NCI-H526 treated with DMSO at 0.1 percent for 48 hours (cell line): ENCODE measurements around the gene PTPN21.

ENCODE experiments used
- DNase-seq: peaks from one replicate; lab custom pipeline; 2025; lab: John Stamatoyannopoulos, UW

The PTPN21 gene

DNA sequence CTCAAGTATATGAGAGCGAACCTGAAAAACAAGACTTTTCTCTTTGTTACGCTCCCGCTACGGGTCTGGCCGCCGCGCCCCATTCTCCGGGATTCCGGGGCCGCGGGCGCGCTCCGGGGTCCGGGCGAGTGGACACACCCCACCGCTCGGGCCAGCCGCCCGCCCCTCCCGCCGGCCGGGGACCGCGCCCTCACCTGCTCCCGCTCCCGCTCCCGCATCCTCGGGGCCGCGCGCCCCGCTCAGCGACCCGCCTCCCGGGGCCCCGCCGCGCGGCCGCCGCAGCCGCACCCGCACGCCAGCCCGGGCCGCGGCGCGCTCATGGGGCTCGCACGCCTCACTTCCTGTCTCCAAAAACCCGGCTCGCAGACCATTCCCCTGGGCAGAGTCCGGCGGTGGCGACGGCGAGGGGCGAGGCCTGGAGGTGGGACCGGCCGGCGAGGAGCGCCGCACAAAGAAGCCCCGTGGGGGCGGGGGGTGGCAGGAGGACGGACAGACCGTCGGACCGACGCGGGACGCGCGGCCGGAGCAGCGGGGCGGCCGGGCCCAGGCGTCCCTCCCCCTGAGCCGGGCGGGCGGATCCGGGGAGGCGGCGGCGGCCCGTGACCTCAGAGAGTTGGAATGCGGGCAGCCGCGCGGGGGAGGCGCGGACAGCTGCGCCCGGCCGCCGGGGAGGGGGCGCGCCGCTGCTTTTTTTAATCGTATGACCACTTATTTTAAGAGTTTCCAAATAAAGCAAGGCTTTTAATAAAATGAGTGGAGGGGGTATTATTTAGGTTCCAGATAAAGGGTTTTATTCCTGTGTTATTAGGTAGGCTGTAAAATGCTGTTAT is at the start of gene PTPN21:
Gene PTPN21 (minus strand): TSS at position 551 of the 830 bp plus-strand sequence. CDS start 4,590 bp downstream, outside the sequence.
- DNase-seq, result peak; percentile 3

DNA sequence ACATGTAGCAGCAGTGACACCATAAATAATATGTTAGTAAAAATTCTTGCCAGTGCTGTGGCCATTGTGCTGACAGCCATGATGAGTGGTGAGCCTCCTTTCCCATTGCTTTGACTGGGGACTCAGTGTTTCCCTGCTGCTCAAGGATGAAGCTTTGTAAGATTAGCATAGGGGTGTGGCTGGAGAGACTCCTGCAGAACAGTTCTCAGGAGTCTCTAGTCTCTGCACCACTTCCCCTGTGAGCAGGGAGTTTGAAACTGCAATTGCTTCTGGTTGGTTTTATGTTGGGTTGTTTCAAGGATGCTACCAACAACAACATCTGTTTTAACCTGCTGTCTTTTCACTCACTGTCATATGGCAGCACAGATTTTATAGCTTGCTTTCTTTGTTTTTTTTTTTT is 49.4 kb upstream of the PTPN21 start:
- DNase-seq, result no peak

DNA sequence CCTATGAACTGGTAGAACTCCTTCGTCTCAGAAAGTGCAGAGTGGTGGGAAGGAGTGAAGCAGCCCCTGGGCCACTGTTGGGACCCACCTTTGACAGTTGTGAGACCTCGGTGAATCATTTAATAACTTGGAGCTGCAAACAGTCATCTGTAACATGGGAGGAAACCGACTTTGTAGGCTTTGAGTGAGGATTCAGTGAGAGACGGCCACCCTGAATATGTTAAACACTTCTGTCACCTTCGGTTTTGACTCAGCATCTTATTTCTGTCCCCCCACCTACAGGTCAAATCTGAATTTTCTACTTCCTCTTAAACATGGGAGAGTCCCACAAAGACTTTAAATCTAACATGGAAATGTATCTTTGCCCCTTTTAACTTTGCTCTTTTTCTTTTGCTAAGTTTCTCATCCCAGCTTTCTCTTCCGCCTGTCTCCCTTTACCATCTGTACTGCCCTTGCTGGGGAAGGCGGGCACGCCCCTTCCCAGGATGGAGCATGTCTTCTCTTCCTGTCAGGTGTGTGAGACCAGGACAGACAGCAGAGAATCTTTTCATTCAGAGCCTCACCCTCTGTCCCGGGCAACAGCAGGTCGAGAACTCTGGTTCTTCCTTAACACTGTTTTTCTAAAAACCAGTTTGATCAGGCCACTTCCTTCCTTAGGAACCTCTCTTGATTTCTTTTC is 45.1 kb upstream of the PTPN21 start:
- DNase-seq, result no peak

DNA sequence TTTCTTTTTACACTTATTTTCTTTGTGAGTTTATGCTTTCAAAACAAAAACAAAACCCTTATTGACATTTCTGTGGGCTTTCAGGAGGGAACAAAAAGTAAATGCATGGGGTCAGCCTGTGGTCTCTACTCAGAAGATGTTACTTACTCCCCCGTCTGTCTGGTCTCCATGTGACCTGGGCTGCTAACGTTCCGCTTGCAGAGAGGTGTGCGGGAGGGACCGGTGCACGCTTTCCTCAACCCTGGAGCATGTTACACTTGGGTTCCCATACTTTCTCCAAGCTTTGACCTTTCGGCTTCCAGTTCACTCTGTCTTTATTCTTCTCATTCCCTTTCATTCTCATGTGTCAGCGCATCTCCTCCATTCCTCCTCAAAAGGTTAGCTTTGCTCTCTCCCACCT is 44.5 kb upstream of the PTPN21 start:
- DNase-seq, result no peak

DNA sequence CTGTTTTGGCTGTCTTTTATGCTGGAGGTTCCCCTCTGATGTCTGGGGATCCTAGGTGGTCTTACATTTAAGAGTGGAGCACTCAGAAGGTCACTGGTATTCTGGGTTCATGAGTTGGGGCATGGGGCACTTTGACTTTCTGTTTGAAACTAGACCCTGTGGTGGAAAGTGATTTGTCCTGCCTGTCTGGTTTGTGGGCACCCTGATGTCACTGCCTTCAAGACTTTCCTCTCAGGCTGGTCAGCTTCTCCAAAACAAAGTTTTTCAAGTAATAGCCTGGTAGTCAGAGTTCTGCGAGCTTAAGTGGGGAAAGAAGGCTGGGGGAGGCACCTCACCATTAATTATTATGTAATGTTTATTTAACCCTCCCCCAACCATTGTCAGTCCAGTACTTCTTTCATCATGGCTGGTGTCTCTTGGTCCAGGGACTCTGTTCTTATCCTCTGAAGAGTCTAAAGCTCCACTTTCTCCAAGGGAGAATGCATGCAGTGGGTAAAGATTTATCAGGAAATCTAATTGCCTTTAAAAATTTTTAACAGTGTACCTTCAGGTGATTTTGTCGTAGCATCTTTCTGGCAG is 43.4 kb upstream of the PTPN21 start:
- DNase-seq, result no peak

DNA sequence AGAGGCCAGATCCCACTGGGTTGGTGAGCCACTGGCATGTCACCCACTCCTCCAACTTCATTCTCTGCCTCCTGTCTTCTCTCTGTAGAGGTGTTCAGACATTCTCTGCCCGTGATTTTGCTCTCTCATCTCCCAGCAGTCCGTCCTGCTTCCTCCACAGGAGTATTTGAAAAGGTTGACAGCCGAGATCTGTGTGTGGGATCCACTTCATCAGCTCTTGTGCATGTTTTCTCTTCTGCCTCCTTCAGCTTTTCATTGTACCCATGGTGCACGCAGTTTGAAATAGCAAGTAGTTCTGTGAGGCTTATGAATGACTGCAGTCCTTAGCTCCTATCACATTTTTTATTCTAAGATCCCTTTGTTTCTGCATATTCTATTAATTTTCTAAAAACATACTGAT is 42.8 kb upstream of the PTPN21 start:
- DNase-seq, result no peak

DNA sequence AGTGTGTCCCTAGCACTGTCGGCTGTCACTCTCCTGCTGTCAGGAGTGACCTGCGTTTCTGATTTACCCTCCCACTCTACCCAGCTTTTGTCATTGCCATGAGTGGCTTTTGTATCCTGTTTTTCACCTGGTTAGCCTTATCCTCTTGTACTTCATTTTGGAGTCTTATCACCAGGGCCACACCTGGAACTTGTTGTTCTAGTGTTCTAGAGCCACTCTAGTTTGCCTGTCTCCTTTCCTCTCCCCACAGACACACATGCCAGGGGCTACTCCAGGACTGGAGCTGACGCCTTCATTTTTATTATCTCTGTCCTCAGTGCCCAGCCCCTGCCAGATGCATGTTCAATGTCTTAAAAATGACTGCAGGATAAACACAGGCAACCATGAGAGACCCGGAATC is 42.2 kb upstream of the PTPN21 start:
- no peak for DNase-seq

DNA sequence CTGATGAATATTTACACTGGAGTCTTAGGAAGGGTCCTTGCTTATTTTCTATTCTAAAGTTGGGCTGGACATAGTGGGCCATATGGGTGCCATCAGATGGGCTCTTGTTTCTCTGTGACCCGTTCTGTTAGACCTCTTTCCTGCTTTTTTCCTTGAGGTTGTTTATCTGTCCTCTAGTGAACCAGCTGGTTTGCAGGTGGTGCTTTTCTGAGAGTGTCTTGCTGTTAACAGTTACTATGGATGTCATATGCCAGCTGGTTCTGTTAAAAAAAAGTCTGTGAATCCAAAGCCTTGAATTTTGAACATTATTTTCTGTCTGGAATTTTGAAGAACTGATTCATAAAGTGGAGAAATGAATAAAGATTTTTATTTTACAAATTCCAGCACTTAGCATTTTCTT is 37.2 kb upstream of the PTPN21 start:
- no peak for DNase-seq

DNA sequence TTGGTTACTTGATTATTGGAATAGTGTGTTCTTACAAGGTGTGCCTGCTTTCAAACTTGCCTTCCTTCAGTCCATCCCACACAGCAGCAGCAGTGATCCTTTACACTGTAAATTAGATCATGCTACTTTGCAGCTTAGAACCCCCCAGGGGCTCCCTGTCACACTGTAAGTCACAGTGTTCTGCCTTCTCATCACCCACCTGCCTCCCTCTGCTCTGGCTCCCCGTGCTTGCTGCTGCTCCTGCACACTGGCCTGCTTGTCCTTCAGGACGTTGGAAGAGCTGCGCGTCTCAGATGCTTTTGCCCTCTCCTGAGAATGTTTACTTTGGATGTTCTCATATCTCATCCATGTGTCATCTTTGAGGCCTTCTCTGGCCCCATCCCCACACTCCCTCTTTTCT is 35.4 kb upstream of the PTPN21 start:
- no peak for DNase-seq

DNA sequence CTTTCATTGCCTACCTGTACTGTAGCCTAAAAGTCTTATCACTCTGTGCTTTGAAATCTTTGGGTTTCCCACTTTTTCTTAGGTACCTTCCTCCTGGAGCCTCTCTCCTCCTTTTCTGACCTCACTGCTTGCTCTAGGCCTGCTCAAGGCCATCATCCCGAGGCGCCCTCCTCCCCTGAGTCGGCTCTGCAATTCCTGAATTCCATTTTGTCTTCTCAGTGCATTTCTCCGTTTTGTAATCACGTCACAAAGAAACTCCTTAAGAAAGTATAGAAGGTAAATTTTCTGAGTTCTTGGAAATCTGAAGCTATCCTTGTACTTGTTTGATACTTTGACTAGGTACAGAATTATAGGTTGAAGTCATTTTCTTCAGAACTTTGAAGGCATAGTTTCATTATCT is 33.3 kb upstream of the PTPN21 start:
- no peak for DNase-seq

DNA sequence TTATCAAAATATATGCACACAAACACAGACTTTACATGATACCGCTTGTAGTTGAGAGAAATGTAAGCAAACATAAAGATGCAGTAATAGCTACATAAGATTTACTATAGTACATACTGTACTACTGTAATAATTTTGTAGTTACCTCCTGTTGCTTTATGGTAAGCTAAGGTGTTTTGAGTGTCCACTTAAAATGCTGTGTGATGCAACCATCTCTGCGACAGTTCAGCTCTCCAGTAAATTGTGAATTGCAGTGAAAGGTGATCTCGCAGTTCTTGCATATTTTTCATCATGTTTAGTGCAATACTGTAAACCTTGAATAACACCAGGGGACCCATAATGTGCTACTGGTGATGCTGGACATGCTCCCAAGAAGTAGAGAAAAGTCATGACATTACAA is 29.6 kb upstream of the PTPN21 start:
- no peak for DNase-seq

DNA sequence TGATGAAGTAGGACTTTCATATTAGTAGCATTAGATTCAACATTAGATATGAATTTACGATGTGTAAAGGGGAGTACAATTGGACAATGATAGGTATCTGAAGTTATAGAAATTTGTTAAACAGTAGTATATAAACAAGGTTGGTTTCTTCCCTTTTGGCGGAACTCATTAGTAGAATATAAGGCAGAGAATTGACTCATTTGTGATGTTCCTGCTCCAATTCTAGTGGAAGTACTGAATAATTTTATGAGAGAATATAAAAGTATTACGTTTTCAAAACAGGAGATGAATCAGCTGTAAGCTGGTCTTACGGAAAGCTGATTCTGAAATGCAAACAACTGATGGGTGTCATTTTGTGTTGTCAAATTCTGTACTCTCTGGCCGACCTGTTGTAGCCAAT is 21.4 kb upstream of the PTPN21 start:
- DNase-seq, result no peak

DNA sequence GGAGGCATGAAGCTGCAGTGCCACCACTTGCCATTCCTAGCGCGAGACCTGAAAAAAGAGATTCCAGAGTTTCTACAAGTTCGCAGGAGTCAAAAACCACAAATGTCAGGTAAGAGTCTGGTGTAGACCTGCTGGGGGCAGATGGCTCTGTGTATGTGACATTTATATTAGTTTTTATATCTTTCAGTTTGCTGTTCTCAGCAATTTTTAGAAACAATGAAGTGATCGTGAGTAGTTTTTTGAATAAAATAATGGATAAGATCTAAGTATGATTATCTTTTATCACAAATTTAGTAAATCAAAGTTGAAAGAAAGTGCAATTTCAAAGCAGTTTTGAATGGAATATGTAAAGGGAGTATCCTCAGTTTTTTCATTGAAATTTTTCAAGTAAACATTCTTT is 17.3 kb upstream of the PTPN21 start:
- no peak for DNase-seq

DNA sequence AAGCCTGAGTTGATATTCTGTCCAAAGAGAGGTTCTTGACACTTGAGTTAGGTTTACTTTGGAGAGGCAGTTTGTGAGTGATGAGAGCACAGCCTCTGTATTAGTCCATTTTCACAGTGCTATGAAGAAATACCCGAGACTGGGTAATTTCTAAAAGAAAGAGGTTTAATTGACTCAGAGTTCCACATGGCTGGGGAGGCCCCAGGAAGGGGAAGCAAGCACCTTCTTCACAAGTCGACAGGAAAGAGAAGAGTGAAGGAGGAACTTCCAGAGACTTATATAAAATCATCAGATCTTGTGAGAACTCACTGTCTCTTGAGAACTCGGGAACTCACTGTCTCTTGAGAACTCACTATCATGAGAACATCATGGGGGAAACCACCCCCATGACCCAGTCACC is 13.4 kb upstream of the PTPN21 start:
- DNase-seq, result no peak

DNA sequence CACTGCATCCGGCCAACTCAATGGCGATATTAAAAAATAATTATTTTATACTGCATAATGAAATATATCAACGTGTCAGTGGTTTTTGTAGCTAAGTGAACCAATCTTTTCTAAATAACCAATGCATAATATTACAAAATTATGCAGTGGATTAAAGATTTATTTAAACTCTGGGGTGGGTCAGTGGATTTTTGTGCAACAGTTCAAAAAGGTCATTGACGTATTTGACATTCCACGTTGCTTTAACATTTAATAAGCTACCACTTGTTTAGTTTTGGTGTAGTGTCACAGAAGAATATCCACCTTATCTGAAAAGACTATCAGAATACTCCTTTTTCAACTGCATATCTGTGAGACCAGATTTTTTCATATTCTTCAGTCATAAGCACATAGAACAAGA is 10.6 kb upstream of the PTPN21 start:
- no peak for DNase-seq

DNA sequence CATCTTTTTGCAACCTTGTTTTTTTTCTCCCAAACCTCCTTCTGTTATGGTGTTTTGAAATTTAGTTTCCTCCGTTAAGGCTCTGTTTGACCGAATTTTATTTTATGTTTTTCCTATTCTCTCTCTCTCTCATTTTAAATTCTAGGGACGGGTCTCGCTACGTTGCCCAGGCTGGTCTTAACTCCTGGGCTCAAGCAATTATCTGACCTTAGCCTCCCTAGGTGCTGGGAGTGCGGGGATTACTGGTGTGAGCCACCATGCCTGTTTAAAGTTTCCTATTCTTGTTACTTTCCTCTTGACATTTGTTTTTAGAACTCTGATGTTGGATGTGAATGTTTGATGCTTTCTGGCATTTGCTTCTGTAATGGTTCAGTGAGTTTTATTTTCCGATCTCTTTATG is 9.0 kb upstream of the PTPN21 start:
- DNase-seq, result no peak

DNA sequence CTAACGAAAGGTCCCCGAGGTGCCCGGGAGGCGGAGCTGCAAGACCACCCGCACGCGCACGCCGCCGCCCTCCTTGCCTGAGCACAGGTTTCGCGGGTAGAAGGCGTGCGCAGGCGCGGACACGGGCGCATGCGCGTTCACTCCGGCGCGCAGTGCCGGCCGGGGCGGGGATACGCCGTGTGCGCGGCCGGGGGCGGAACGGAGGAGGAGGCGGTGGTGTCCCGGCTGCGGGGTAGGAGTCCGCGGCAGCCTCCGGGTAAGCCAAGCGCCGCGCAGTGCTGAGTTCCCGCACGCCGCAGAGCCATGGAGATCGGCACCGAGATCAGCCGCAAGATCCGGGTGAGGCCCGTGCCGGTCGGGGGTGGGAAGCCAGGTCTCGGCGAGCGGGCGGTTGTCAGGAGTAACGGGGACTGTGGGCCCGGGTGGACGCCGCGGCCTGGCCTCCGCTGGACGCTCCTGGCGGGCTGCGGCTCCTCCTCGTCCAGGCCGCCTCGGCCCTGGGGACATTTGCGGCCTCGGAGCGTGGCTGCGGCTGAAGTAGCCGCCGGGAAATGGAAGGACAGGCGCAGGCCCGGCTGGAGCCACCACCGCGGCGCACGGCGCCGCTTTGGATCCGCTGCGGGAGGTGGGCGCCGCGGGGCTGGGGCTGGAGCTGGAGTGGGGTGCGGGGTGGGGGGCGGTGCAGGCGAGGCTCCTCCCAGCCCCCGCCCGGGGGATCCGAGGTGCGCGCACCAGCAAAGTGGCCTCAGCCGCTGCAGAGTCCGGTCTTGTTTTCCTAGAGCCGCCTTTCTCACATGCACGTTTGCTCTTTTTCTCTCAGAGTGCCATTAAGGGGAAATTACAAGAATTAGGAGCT is 8.3 kb upstream of the PTPN21 start, which contains the start of gene ZC3H14:
Gene ZC3H14 (plus strand): TSS at position 207 of the 856 bp plus-strand sequence. CDS start 97 bp downstream, at position 304.
- peak; percentile 83 for DNase-seq

DNA sequence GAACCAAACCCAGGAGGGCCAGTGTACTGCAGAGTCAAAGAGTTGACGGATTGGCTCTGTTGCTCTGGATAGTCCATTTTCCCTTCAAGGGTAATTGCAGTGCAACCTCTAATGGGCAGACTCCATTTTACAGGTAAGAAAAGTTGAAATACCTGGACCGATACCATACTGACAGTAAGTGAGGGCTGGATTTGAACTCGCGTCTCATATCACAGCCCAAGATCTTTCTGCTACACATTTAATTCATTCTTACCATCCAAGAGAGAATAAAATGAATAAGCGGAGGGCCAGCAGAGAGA is 7.7 kb upstream of the PTPN21 start:
- no peak for DNase-seq

DNA sequence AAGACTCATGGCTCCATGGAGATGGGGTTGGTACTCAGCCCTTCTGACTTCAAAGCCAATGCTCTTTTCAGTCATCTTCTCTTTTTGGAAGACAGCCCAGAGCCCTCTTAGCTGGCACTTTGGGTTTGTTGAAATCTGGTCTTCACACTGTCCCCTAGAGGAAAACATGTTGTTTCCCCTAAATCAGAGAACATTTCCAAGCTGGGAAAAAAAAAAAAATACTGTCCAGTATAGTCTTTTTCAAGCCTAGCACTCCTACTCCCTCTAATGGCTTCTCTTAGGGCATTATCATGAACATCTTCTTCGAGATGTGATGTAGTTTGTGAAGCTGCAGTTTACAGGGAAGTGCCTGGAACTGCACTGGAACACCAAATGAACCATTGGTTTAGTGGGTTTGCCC is 5.0 kb upstream of the PTPN21 start:
- DNase-seq, result peak; percentile 11

DNA sequence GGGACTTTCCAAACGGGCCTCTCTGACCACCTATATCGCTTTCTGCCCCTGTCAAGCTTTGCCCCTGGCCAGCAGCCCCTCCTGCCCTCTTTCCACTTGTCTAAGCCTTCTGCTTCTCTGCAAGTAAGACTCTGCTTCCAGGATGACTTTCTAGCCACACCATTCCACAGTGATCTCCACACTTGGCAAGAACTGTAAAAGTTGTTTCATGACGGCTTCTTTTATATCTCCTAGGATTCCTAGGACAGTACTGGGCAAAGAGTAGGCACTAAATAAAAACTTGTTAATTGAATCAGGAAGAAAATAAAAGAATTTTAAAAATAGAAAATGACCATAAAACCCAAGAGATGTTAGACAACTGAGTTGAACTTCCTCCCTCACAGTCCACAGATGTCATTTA is 1.8 kb upstream of the PTPN21 start:
- DNase-seq, result no peak

DNA sequence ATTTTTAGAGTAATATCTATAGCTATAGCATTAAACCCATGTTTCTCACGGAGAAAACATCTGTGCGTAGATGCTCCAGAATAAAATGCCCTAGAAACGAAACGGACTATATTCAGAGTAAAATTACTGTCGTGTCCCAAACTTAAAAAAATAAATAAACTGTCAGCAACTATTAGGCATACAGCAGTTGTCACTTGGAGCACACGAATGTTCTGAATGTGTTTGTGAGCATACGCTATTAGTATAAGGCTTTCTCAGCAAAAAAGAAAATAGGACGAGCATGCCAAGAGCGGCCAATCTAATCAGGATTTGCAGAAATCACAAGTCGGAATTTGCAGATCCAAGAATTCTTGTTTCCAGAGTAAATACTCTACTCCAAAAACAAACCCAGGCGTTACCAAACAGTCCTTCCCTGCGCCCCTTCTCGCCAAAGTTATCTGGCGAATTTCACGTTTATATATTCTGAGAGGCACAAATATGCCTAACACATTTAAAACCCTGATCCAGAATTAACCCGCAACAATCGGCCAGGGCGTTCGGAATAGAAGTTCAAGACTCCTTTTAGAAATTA is 836 bp downstream of the PTPN21 start:
- peak; percentile 31 for DNase-seq

DNA sequence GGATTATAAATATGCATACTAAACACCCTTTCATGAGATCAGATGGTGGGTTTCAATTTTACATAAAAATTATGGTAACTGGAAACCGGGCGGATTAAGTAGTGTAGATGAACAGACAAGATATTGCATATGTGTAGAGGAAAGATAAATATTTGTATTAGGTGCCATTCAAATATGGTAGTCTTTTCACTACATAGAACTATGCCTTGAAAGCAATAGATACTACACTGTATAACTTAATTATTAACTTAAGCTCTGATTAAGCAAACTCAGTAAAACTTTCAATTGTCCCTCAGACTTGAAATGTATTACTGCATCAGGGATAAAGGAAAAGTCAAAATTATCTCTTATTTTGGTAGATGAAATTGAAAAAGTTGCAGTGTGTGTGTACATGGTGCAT is 1.9 kb downstream of the PTPN21 start:
- peak; percentile 77 for DNase-seq
